Bone marrow (tissue), 2 donors: ENCODE data around the gene SLC15A3.

Source experiments
- DNase-seq, 2 donors: peaks; one replicate each; lab custom pipeline; 2025; lab: John Stamatoyannopoulos, UW

SLC15A3 gene

GRCh38 chr11:60945295-60945667 lies 6.7 kb downstream of the SLC15A3 start:
- DNase-seq, result no peak

- DNase-seq, result no peak
Measured at GRCh38 chr11:60944490-60945294, 7.3 kb downstream of the SLC15A3 start.

- no peak for DNase-seq
Measured at GRCh38 chr11:60942970-60943565, 8.9 kb downstream of the SLC15A3 start.

- DNase-seq, result no peak
Measured at GRCh38 chr11:60942219-60942618, 9.8 kb downstream of the SLC15A3 start.

- DNase-seq, result no peak
Measured at GRCh38 chr11:60941371-60942119, 10.4 kb downstream of the SLC15A3 start.

- no peak for DNase-seq
Measured at GRCh38 chr11:60939855-60940254, 12.1 kb downstream of the SLC15A3 start.

- DNase-seq, result no peak
Measured at GRCh38 chr11:60939301-60939700, 12.7 kb downstream of the SLC15A3 start.

GRCh38 chr11:60938500-60938899 lies 13.5 kb downstream of the SLC15A3 start:
- DNase-seq, result no peak

- no peak for DNase-seq
Measured at GRCh38 chr11:60937811-60938210, 14.2 kb downstream of the SLC15A3 start.

- no peak for DNase-seq
Measured at GRCh38 chr11:60937144-60937527, 14.8 kb downstream of the SLC15A3 start.

GRCh38 chr11:60936467-60937143 lies 15.4 kb downstream of the SLC15A3 start:
- no peak for DNase-seq

- no peak for DNase-seq
Measured at GRCh38 chr11:60935676-60936442, 16.1 kb downstream of the SLC15A3 start.

- no peak for DNase-seq
Measured at GRCh38 chr11:60934790-60935605, 17.0 kb downstream of the SLC15A3 start.

GRCh38 chr11:60934124-60934789 lies 17.7 kb downstream of the SLC15A3 start:
- no peak for DNase-seq

- DNase-seq, result no peak
Measured at GRCh38 chr11:60933416-60934123, 18.4 kb downstream of the SLC15A3 start.

- DNase-seq, result no peak
Measured at GRCh38 chr11:60932605-60933356, 19.2 kb downstream of the SLC15A3 start.

- DNase-seq, result no peak
Measured at GRCh38 chr11:60931917-60932316, 20.1 kb downstream of the SLC15A3 start.

- no peak for DNase-seq
Measured at GRCh38 chr11:60930394-60930793, 21.6 kb downstream of the SLC15A3 start.

GRCh38 chr11:60929764-60930163 lies 22.2 kb downstream of the SLC15A3 start:
- DNase-seq, result no peak
